ENCODE results near the gene EPAS1. TPM values are rescaled to one million over a fixed set of nuclear protein-coding genes. Genes with fewer than 3 reads are reported as not detected.
A peak's percentile ranks its signal among the peaks of the same experiment; 100 is the strongest.

The EPAS1 gene
- total and polyA plus RNA-seq, 12 donors, result 112 to 415 (median 201) TPM

- peaks cover 54 to 100% (median 98%) of the 10 kb centered on the region in 9 donors for H3K4me1 ChIP-seq
- H3K36me3 ChIP-seq, result peaks cover 0 to 10% (median 0%) of the 10 kb centered on the region in 9 donors
- intact Hi-C loops (cut with DNase I), result no loop called here
- peak overlapping the region in 3 of 10 donors; percentile 1 to 10 (median 5) for H3K4me3 ChIP-seq
- peak in 6 of 8 donors; percentile 16 to 43 (median 31) for ATAC-seq
- TF ChIP-seq CTCF (IDR thresholded peaks at IDR 0.05), result no peak
- DNase-seq, result no peak
- no peaks in the 10 kb centered on the region for H3K9me3 ChIP-seq
- WGBS, 2 donors, result 36 to 41% methylated on average over 8 of the region's 8 CpGs
- peak overlapping the region in 9 of 10 donors; percentile 50 to 91 (median 72) for H3K27ac ChIP-seq
- no peaks in the 10 kb centered on the region for H3K27me3 ChIP-seq
These were observed 34.0 kb downstream of the EPAS1 start for GRCh38 chr2:46331109-46331766.

- no peaks in the 10 kb centered on the region for H3K9me3 ChIP-seq
- peaks cover 56 to 100% (median 98%) of the 10 kb centered on the region in 9 donors for H3K4me1 ChIP-seq
- no peaks in the 10 kb centered on the region for H3K36me3 ChIP-seq
- DNase-seq, result no peak
- peak overlapping the region; percentile 7 to 91 (median 85) for H3K27ac ChIP-seq
- H3K4me3 ChIP-seq, result no peak overlapping the region
- ATAC-seq, result peak in 3 of 8 donors; percentile 1 to 11 (median 1)
- WGBS, 2 donors, result 61% methylated on average over 8 of the region's 8 CpGs
- no peaks in the 10 kb centered on the region for H3K27me3 ChIP-seq
- intact Hi-C loops (cut with DNase I), result no loop called here
- TF ChIP-seq CTCF (IDR thresholded peaks at IDR 0.05), result no peak
These were observed 35.6 kb downstream of the EPAS1 start for GRCh38 chr2:46332686-46333281.

GRCh38 chr2:46333912-46334311, 36.7 kb downstream of the EPAS1 start:
- peak overlapping the region in 4 of 10 donors; percentile 7 to 49 (median 42) for H3K4me3 ChIP-seq
- peak in 7 of 9 donors; percentile 24 to 50 (median 36) for TF ChIP-seq CTCF (IDR thresholded peaks at IDR 0.05)
- WGBS, 2 donors, result 76 to 86% methylated on average over 4 of the region's 4 CpGs
- no peaks in the 10 kb centered on the region for H3K27me3 ChIP-seq
- ATAC-seq (no peak), DNase-seq (no peak)
- H3K9me3 ChIP-seq, result no peaks in the 10 kb centered on the region
- H3K4me1 ChIP-seq, result peaks cover 63 to 100% (median 98%) of the 10 kb centered on the region in 9 donors
- intact Hi-C loops (cut with DNase I), result loop anchor here in 1 of 10 donors (2.0 kb wide), 1 partner anchor 27 kb away; no protein-coding TSS in a partner anchor
- H3K27ac ChIP-seq, result peak overlapping the region in 9 of 10 donors; percentile 19 to 91 (median 86)
- H3K36me3 ChIP-seq, result no peaks in the 10 kb centered on the region

- no peak for DNase-seq
- H3K9me3 ChIP-seq, result no peaks in the 10 kb centered on the region
- no peaks in the 10 kb centered on the region for H3K27me3 ChIP-seq
- intact Hi-C loops (cut with DNase I), result loop anchor here in 6 of 10 donors (2.0 to 5.0 kb wide), 3 partner anchors 28 to 37 kb away; partner anchors contain the start of gene EPAS1 (in 3 of the 6)
- WGBS, 2 donors, result 33 to 49% methylated on average over 6 of the region's 6 CpGs
- peak overlapping the region in 7 of 10 donors; percentile 11 to 49 (median 42) for H3K4me3 ChIP-seq
- ATAC-seq, result peak in 3 of 8 donors; percentile 14 to 36 (median 16)
- no peaks in the 10 kb centered on the region for H3K36me3 ChIP-seq
- H3K4me1 ChIP-seq, result peaks cover 67 to 100% (median 98%) of the 10 kb centered on the region in 9 donors
- no peak for TF ChIP-seq CTCF (IDR thresholded peaks at IDR 0.05)
- peak overlapping the region; percentile 41 to 91 (median 85) for H3K27ac ChIP-seq
These were observed 37.4 kb downstream of the EPAS1 start for GRCh38 chr2:46334389-46335271.

All from heart right ventricle (tissue), 16 donors.